ENCODE results near the gene NEBL.
"Not testable (repeated sequence)": the region's sequence is repeated elsewhere in the genome, so short reads cannot be mapped to it uniquely, and the experiment has no call there.

Gene NEBL

GRCh38 chr10:20897146-20897825 is at the start of gene NEBL:
Gene NEBL (minus strand): TSS chr10:20897311. CDS start chr10:20897205, 106 bp downstream.
- DNase-seq, result no peak

- DNase-seq, result no peak
Observed at GRCh38 chr10:20945546-20946332, 48.6 kb upstream of the NEBL start.

GRCh38 chr10:20944789-20945502 is 47.8 kb upstream of the NEBL start:
- no peak for DNase-seq

GRCh38 chr10:20939414-20939813 is 42.3 kb upstream of the NEBL start:
- DNase-seq, result not testable (repeated sequence)

GRCh38 chr10:20936396-20936795 is 39.3 kb upstream of the NEBL start:
- no peak for DNase-seq

- no peak for DNase-seq
Observed at GRCh38 chr10:20935931-20936330, 38.8 kb upstream of the NEBL start.

- DNase-seq, result no peak
Observed at GRCh38 chr10:20935301-20935700, 38.2 kb upstream of the NEBL start.

- no peak for DNase-seq
Observed at GRCh38 chr10:20933705-20934104, 36.6 kb upstream of the NEBL start.

GRCh38 chr10:20932606-20933126 is 35.6 kb upstream of the NEBL start:
- DNase-seq, result no peak

GRCh38 chr10:20931156-20931795 is 34.2 kb upstream of the NEBL start:
- DNase-seq, result no peak

GRCh38 chr10:20927456-20927855 is 30.3 kb upstream of the NEBL start:
- DNase-seq, result no peak

GRCh38 chr10:20922451-20922850 is 25.3 kb upstream of the NEBL start:
- DNase-seq, result no peak

- no peak for DNase-seq
Observed at GRCh38 chr10:20922033-20922432, 24.9 kb upstream of the NEBL start.

GRCh38 chr10:20920061-20920460 is 22.9 kb upstream of the NEBL start:
- no peak for DNase-seq

- no peak for DNase-seq
Observed at GRCh38 chr10:20919481-20919880, 22.4 kb upstream of the NEBL start.

GRCh38 chr10:20916976-20917375 is 19.9 kb upstream of the NEBL start:
- DNase-seq, result no peak

GRCh38 chr10:20912969-20913368 is 15.9 kb upstream of the NEBL start:
- DNase-seq, result no peak

- no peak for DNase-seq
Observed at GRCh38 chr10:20911626-20912025, 14.5 kb upstream of the NEBL start.

- no peak for DNase-seq
Observed at GRCh38 chr10:20909801-20910200, 12.7 kb upstream of the NEBL start.

- DNase-seq, result no peak
Observed at GRCh38 chr10:20908391-20908790, 11.3 kb upstream of the NEBL start.

- no peak for DNase-seq
Observed at GRCh38 chr10:20903635-20904390, 6.7 kb upstream of the NEBL start.

GRCh38 chr10:20901110-20901509 is 4.0 kb upstream of the NEBL start:
- DNase-seq, result no peak

Data from COR-L47 (cell line).